Motor neuron (in vitro differentiated cells): ENCODE measurements around the gene INKA1. TPM values are rescaled to one million over a fixed set of nuclear protein-coding genes. Genes with fewer than 3 reads are reported as not detected.
A peak's percentile ranks its signal among the peaks of the same experiment; 100 is the strongest.
"Not testable (repeated sequence)": the region's sequence is repeated elsewhere in the genome, so short reads cannot be mapped to it uniquely, and the experiment has no call there.

ENCODE experiments used
- ATAC-seq, 8 experiments: fragments of 200-7000 bp; cut with Tn5 transposase; replicated peaks in 6 of 8; 2 replicates each; pipeline ENCODE4 v1.8.0; 2021; ENCODE audit warnings: mild to moderate bottlenecking in 8 of 8, moderate library complexity in 8 of 8
- H3K27ac ChIP-seq, 2 donors: fragments of 250-450 bp; sonication (Bioruptor Pico); 2 replicates each; pipeline ENCODE4 v1.9.0; 2021; ENCODE audit warnings: antibody characterized with exemption in 2 of 2, mild to moderate bottlenecking in 2 of 2, moderate library complexity in 1 of 2
- H3K4me1 ChIP-seq, 2 donors: fragments of 250-450 bp; sonication (Bioruptor Pico); replicated peaks in 1 of 2; 2 replicates each; pipeline ENCODE4 v1.6.1; 2021; ENCODE audit warnings: antibody characterized with exemption in 2 of 2, mild to moderate bottlenecking in 2 of 2, moderate library complexity in 1 of 2
- H3K4me3 ChIP-seq, 5 donors: fragments of 250-450 bp; sonication (Bioruptor Pico); 2 replicates each; pipeline ENCODE4 v1.9.0; 2021; ENCODE audit warnings: antibody characterized with exemption in 5 of 5, mild to moderate bottlenecking in 5 of 5, moderate library complexity in 4 of 5
- WGBS, 10 experiments: fragments of 450-650 bp; shearing (Covaris generic); methylation state at CpG; one replicate each; pipeline ENCODE4 v1.0.0; 2022; 5-methylcytosine and 5-hydroxymethylcytosine counted together
- in situ Hi-C, 9 experiments: fragments of 400-800 bp; cut with MboI; loops; one replicate each; pipeline ENCODE4 v1.15.0; 2021; ENCODE audit warnings: low sequenced_read_pairs in 9 of 9, low pct_unique_long_range_greater_than_20kb in 2 of 9; ENCODE audit not compliant: unreplicated experiment in 9 of 9
- total RNA-seq, 8 experiments: library from RNA; unstranded; fragments of 300-600 nt; gene quantifications; 2 replicates each; pipeline versions ENCODE4 v1.2.3 to v1.2.4, GENCODE V29; 2022

INKA1 gene
- total RNA-seq, result 1 to 10 TPM in 7 of 8 experiments, under 1 TPM in 1; 0.81 to 3.5 (median 2.3) TPM

DNA sequence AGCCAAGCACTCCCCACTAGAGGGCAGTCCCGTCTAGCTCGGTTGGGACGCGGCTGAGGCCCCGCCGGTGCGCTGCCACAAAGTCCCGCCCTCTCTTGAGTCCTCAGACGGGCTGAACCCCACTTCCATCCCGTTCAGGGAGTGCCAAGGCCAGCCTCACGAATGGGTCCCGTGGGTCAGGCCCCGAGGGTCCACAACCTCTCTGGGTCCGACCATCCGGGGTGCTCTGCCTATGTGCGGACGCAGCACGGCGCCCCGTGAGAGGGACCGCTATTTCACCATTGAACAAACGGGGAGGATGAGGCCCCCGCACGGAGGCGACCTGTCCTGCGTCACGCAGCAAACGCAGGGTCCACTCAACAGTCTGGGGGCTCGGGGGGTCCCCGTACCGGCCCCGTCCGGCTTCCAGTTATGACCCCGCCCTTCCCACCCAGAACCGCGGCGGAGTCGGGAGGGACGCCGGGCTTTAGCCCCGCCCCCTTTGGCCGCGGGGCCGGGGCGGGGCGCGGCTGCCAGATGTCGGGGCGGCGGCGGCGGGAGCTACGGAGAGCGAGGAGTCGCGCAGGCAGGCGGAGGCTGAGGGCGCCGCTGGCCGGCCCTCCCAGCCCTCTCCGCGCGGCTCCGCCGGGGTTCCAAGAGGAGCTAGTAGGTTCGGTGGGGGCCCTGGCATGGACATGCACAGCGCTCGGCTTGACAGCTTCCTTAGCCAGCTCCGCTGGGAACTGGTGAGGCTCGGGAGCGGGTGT, at the start of gene INKA1:
TSS of gene INKA1 (plus strand) at position 543 of the 746 bp plus-strand sequence. CDS start at position 675, 132 bp downstream.
- 0 to 3% (median 0%) methylated on average over 1 to 6 of the region's 71 CpGs; no CpG with 5 or more reads in 6 of the 10 experiments for WGBS, 10 experiments
- in situ Hi-C loops, result loop anchor here in 1 of 9 experiments (25.0 kb wide), 1 partner anchor 109 kb away; the partner anchor contains the start of gene MST1R
- H3K4me1 ChIP-seq, result peaks cover 26 to 38% of the 10 kb centered on the region in 2 donors
- peak within 1 kb of the TSS; percentile 55 to 90 (median 81) for H3K4me3 ChIP-seq
- peak within 1 kb of the TSS; percentile 65 to 75 for H3K27ac ChIP-seq
- peak; percentile 70 to 87 (median 81) for ATAC-seq

DNA sequence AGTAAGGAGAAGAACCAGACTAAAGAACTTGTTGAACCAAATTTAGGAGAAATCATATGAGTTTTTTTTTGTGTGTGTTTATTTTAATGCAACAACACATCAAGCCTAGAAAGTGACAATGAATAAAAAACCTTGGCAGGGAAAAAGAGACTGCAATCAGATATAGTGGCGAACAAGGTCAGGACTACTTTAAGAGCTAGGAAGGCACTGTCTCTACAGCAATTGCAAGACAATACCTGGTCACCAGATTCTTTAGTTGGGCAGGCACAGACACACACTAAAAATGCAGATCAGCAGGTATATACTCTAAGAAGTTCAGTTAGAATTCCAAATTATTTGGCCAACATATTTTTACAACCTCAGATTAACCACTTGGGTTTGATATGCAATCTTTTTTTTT, 48.5 kb upstream of the INKA1 start:
- in situ Hi-C loops, result no loop called here
- no peak overlapping the region for H3K4me3 ChIP-seq
- no peak for ATAC-seq
- H3K27ac ChIP-seq, result no peak overlapping the region
- H3K4me1 ChIP-seq, result no peaks in the 10 kb centered on the region
- 71 to 100% (median 95%) methylated on average over 1 of the region's 1 CpG; no CpG with 5 or more reads in 4 of the 10 experiments for WGBS, 10 experiments

DNA sequence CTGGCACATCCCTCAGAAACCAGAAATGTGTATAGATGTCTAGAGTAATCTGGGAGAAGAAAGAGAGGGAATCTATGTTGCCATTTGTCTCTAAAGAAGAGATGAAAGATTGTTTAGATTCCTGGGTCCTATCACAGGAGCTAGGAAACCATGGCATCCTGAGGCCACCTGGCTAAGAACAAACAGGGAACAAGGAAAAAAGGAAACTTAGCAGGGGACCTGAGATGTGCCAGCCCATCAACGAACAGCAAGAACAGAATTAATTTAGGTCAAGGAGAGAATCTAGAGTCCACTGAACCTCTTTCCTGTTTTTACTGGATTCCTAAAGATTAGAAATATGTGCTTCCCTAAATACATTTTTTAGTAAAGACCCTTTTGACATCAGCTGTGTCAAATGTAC, 47.0 kb upstream of the INKA1 start:
- no peak for ATAC-seq
- H3K27ac ChIP-seq, result no peak overlapping the region
- in situ Hi-C loops, result no loop called here
- H3K4me1 ChIP-seq, result no peaks in the 10 kb centered on the region
- 57 to 100% (median 89%) methylated on average over 1 of the region's 1 CpG; no CpG with 5 or more reads in 7 of the 10 experiments for WGBS, 10 experiments
- no peak overlapping the region for H3K4me3 ChIP-seq

DNA sequence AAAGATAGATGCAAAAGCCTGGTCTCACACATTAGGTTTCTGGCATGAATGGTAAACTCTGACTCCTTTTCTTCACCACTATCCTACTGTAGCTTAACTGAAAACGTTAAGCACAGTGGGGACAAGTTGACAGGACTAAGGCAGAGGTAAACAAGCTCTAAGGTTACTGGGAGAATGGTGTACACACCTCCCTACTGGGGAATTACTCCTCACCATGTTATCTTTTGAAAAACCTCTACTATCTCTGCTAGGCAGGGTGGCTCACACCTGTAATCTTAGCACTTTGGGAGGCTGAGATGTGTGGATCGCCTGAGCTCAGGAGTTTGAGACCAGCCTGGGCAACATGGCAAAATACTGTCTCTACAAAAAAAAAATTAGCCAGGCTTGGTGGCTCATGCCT, 45.9 kb upstream of the INKA1 start:
- in situ Hi-C loops, result no loop called here
- whole genome bisulfite sequencing, 10 experiments, result 63 to 100% (median 93%) methylated on average over 1 to 2 of the region's 2 CpGs; no CpG with 5 or more reads in 4 of the 10 experiments
- ATAC-seq, result no peak
- H3K4me1 ChIP-seq, result no peaks in the 10 kb centered on the region
- H3K4me3 ChIP-seq, result no peak overlapping the region
- no peak overlapping the region for H3K27ac ChIP-seq

DNA sequence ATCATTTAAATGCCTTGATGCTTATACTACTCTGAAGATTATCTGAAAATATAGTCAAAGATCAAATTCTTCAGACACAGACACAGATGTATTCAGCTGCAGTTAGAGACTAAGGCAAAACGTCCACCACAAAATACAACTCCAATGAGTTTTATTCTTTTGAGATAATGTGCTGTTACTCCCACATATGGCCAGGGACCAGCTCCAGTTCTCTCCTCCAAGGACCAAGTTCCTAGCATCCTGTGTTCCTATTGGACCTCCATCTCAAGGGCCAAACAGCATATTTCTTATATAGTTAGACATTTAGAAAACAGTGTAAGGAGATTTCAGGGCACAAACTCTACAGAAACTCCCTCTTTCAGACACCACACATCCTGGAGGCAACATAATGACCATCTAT, 43.8 kb upstream of the INKA1 start:
- Histone ChIP-seq H3K27ac (no peak overlapping the region), H3K4me1 (no peaks in the 10 kb centered on the region), H3K4me3 (no peak overlapping the region)
- in situ Hi-C loops, result no loop called here
- ATAC-seq, result no peak
- WGBS, 10 experiments, result 0 to 86% (median 40%) methylated on average over 1 of the region's 1 CpG; no CpG with 5 or more reads in 1 of the 10 experiments

DNA sequence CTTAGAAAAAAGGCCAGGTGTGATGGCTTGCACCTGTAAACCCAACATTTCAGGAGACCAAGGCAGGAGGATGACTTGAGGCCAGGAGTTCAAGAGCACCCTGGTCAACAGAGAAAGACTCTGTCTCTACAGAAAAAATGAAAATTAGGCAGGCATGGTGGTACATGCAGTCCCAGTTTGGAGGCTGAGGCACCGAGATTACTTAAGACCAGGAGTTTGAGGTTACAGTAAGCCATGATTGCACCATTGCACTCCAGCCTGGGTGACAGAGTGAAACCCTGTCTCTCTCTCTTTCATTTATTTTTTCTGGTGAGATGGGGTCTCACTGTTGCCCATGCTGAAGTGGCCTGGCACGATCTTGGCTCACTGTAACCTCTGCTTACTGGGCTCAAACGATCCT, 41.4 kb upstream of the INKA1 start:
- no peak overlapping the region for H3K4me3 ChIP-seq
- in situ Hi-C loops, result no loop called here
- no peak for ATAC-seq
- 67 to 100% (median 96%) methylated on average over 1 to 3 of the region's 3 CpGs for WGBS, 10 experiments
- no peaks in the 10 kb centered on the region for H3K4me1 ChIP-seq
- no peak overlapping the region for H3K27ac ChIP-seq

DNA sequence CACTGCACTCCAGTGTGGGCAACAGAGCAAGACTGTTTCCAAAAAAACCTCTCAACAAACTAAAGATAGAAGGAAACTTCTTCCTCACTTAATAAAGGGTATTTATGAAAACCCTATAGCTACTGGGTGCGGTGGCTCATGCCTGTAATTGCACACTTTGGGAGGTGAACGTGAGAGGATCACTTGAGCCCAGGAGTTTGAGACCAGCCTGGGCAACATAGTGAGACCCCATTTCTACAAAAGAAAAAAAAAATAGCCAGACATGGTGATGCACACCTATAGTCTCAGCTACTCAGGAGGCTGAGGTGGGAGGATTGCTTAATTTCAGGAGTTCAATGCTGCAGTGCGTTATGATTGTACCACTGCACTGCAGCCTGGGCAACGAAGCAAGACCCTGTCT, 39.1 kb upstream of the INKA1 start:
- H3K27ac ChIP-seq, result no peak overlapping the region
- H3K4me3 ChIP-seq, result no peak overlapping the region
- WGBS, 10 experiments, result 86 to 100% (median 100%) methylated on average over 1 to 4 of the region's 4 CpGs; no CpG with 5 or more reads in 2 of the 10 experiments
- in situ Hi-C loops, result no loop called here
- no peak for ATAC-seq
- H3K4me1 ChIP-seq, result no peaks in the 10 kb centered on the region

DNA sequence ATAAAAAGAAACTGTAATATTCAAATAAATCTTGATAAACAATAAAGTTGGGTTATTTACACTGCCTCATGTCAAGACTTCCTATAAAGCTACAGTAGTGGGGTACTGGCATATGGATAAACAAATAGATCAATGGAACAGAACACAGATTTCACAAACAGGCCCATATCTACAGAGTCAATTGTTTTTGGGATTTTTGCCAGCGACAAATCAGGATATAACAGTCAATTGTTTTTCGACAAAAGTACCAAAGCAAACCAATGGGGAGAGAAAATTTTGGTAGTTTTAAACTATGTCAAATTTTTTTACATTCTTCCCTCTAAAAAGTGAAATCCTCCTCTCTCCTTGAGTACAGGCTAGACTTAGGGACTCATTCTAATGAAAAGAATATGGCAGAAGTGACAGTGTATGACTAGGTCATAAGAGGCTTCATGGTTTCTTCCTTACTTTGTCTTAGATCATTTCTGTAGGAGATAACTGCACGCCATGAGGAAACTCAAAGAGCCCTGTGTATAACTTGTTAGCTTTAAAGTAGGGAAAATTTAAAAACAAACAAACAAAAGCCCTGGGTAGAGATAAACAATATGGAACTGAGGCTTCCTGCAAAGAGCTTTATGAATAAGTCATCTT, 33.7 kb upstream of the INKA1 start:
- no peak overlapping the region for H3K27ac ChIP-seq
- ATAC-seq, result no peak
- in situ Hi-C loops, result no loop called here

DNA sequence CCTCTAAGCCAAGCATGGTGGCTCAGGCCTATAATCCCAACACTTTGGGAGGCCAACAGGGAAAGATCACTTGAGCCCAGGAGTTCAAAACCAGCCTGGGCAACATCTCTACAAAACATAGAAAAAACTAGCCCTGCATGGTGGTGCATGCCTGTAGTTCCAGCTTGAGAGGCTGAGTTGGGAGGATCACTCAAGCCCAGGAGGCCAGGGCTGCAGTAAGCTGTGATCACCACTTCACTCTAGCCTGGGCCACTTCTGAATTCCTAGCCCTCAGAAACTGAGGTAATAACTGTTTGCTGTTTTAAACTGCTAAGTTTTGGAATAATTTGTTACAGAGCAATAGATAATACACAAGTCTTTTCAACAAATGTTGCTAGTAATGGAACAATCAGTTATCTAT, 33.1 kb upstream of the INKA1 start:
- in situ Hi-C loops, result no loop called here
- Histone ChIP-seq H3K4me3 (no peak overlapping the region), H3K4me1 (no peaks in the 10 kb centered on the region), H3K27ac (no peak overlapping the region)
- ATAC-seq, result no peak

More for the DNA sequence above, 33.7 kb upstream of the INKA1 start:
- H3K4me3 ChIP-seq, result no peak overlapping the region
- 73 to 100% (median 95%) methylated on average over 1 to 3 of the region's 3 CpGs for WGBS, 10 experiments
- no peaks in the 10 kb centered on the region for H3K4me1 ChIP-seq

DNA sequence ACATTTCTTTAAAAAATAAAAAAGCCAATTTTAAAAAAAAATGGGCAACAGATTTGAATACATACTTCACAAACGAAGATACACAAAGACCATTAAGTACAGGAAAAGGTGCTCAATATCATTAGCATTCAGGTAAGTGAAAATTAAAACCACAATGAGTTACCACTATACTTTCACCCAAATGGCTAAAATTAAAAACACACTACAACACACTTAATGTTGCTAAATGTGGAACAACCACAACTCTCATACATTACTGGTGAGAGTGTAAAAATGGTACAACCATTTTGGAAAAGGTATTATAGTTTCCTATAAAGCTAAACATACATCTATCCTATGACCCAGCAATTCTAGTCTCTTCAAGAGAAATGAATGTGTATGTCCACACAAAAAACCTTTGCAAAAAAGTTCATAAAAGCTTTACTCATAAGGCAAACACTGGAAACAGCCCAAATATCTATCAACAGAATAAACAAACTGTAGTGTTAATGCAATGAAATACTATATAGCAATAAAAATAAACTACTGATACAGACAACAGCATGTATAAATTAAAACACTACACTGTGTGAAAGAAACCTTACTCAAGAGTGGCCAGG, 31.6 kb upstream of the INKA1 start:
- in situ Hi-C loops, result no loop called here

DNA sequence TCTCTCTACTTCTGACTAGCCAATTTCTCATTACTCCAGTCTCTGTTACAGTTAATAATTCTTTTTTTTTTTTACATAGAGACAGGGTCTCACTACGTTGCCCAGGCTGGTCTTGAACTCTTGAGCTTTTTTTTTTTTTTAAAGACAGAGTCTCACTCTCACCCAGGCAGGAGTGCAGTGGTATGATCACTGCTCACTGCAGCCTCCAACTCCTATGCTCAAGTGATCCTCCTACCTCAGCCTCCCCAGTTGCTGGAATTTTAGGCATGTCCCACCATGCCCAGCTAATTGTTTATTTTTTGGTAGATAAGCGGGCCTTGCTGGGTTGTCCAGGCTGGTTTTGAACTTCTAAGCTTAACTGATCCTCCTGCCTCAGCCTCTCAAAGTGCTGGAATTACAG, 30.4 kb upstream of the INKA1 start:
- H3K4me3 ChIP-seq, result no peak overlapping the region
- ATAC-seq, result no peak
- H3K4me1 ChIP-seq, result no peaks in the 10 kb centered on the region
- no peak overlapping the region for H3K27ac ChIP-seq
- in situ Hi-C loops, result no loop called here
- WGBS, 10 experiments, result 57 to 100% (median 100%) methylated on average over 1 to 2 of the region's 2 CpGs; no CpG with 5 or more reads in 1 of the 10 experiments

More for the DNA sequence above, 31.6 kb upstream of the INKA1 start:
- no peak for ATAC-seq
- Histone ChIP-seq H3K27ac (no peak overlapping the region), H3K4me1 (no peaks in the 10 kb centered on the region), H3K4me3 (no peak overlapping the region)
- 33 to 100% (median 94%) methylated on average over 1 of the region's 1 CpG; no CpG with 5 or more reads in 1 of the 10 experiments for WGBS, 10 experiments

DNA sequence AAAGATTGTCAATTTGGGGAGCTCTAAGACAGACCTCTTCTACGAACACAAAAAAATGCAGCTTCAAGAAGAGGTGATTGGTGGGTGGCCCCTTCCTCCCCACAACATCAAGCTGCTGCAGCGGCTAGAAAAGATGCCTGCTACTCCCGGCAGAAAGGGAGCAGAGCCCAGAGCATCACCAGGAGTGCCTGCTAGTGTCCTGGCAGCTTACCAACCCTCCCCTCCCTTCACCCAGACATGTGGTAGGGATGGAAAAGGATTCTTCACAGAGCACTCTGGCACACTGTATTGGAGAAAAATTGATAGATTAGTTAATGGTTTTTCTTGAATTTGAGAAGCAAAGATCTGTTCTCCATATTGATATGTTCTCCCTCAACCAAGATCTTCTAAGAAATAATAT, 27.5 kb upstream of the INKA1 start:
- whole genome bisulfite sequencing, 10 experiments, result 0 to 83% (median 61%) methylated on average over 1 to 2 of the region's 3 CpGs; no CpG with 5 or more reads in 6 of the 10 experiments
- ATAC-seq, result peak in 2 of 8 experiments; percentile 28 to 59
- H3K27ac ChIP-seq, result no peak overlapping the region
- in situ Hi-C loops, result no loop called here
- H3K4me1 ChIP-seq, result no peaks in the 10 kb centered on the region
- H3K4me3 ChIP-seq, result no peak overlapping the region

DNA sequence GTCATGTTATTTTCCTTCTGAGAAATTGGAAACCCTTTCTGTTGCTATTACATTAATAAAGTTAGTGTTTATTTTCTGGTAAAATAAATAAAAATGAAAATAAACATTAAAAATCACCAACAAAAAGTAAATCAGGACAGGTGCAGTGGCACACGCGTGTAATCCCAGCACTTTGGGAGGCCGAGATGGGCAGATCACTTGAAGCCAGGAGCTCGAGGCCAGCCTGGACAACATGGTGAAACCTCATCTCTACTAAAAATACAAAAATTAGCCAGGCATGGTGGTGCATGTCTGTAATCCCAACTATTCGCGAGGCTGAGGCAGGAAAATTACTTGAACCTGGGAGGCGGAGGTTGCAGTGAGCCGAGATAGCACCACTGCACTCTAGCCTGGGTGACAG, 27.0 kb upstream of the INKA1 start:
- in situ Hi-C loops, H3K27ac ChIP-seq, ATAC-seq: not testable (repeated sequence)

More for the DNA sequence above, 27.0 kb upstream of the INKA1 start:
- H3K4me3 ChIP-seq, H3K4me1 ChIP-seq: not testable (repeated sequence)
- WGBS, 10 experiments, result 90 to 100% (median 93%) methylated on average over 2 to 8 of the region's 8 CpGs; no CpG with 5 or more reads in 3 of the 10 experiments
